Measurements from ENCODE around the gene RORB. TPM values are rescaled to one million over a fixed set of nuclear protein-coding genes. Genes with fewer than 3 reads are reported as not detected.

RORB gene
- total RNA-seq, 1 donor from 2014 or later = under 0.01 TPM

- Histone ChIP-seq H3K36me3 (ENCODE audit: control insufficient read depth, insufficient read depth, low read length) (no peaks in the 10 kb centered on the region), H3K27me3 (ENCODE audit: control insufficient read depth, insufficient read depth, low read length) (no peaks in the 10 kb centered on the region), H3K4me3 (ENCODE audit: low read depth, low read length) (no peak overlapping the region)
- FAIRE-seq (no peak), DNase-seq (ENCODE audit: low read depth) (no peak)
- TF ChIP-seq CTCF (IDR thresholded peaks at IDR 0.05; ENCODE audit: insufficient read depth, low read length, severe bottlenecking) = no peak
Observed at GRCh38 chr9:74478606-74479005, 18.5 kb upstream of the RORB start.

- FAIRE-seq = no peak
- no peak for TF ChIP-seq CTCF (IDR thresholded peaks at IDR 0.05; ENCODE audit: insufficient read depth, low read length, severe bottlenecking)
- Histone ChIP-seq H3K27me3 (ENCODE audit: control insufficient read depth, insufficient read depth, low read length) (no peaks in the 10 kb centered on the region), H3K36me3 (ENCODE audit: control insufficient read depth, insufficient read depth, low read length) (no peaks in the 10 kb centered on the region), H3K4me3 (ENCODE audit: low read depth, low read length) (no peak overlapping the region)
- DNase-seq (ENCODE audit: low read depth) = no peak
Observed at GRCh38 chr9:74479711-74480110, 17.4 kb upstream of the RORB start.

GRCh38 chr9:74487395-74487794, 9.7 kb upstream of the RORB start:
- Histone ChIP-seq H3K36me3 (ENCODE audit: control insufficient read depth, insufficient read depth, low read length) (no peaks in the 10 kb centered on the region), H3K27me3 (ENCODE audit: control insufficient read depth, insufficient read depth, low read length) (no peaks in the 10 kb centered on the region), H3K4me3 (ENCODE audit: low read depth, low read length) (no peak overlapping the region)
- no peak for TF ChIP-seq CTCF (IDR thresholded peaks at IDR 0.05; ENCODE audit: insufficient read depth, low read length, severe bottlenecking)
- FAIRE-seq = no peak
- no peak for DNase-seq (ENCODE audit: low read depth)

- DNase-seq (ENCODE audit: low read depth) (no peak), FAIRE-seq (no peak)
- Histone ChIP-seq H3K36me3 (ENCODE audit: control insufficient read depth, insufficient read depth, low read length) (no peaks in the 10 kb centered on the region), H3K27me3 (ENCODE audit: control insufficient read depth, insufficient read depth, low read length) (peaks cover 5% of the 10 kb centered on the region), H3K4me3 (ENCODE audit: low read depth, low read length) (no peak overlapping the region)
- no peak for TF ChIP-seq CTCF (IDR thresholded peaks at IDR 0.05; ENCODE audit: insufficient read depth, low read length, severe bottlenecking)
Observed at GRCh38 chr9:74493512-74493911, 3.6 kb upstream of the RORB start.

GRCh38 chr9:74494490-74494889, 2.6 kb upstream of the RORB start:
- Histone ChIP-seq H3K36me3 (ENCODE audit: control insufficient read depth, insufficient read depth, low read length) (no peaks in the 10 kb centered on the region), H3K4me3 (ENCODE audit: low read depth, low read length) (no peak overlapping the region), H3K27me3 (ENCODE audit: control insufficient read depth, insufficient read depth, low read length) (peaks cover 12% of the 10 kb centered on the region)
- no peak for FAIRE-seq
- no peak for DNase-seq (ENCODE audit: low read depth)
- no peak for TF ChIP-seq CTCF (IDR thresholded peaks at IDR 0.05; ENCODE audit: insufficient read depth, low read length, severe bottlenecking)

- no peak for TF ChIP-seq CTCF (IDR thresholded peaks at IDR 0.05; ENCODE audit: insufficient read depth, low read length, severe bottlenecking)
- peaks cover 23% of the 10 kb centered on the region for H3K27me3 ChIP-seq (ENCODE audit: control insufficient read depth, insufficient read depth, low read length)
- H3K4me3 ChIP-seq (ENCODE audit: low read depth, low read length) = peak overlapping the region; percentile 58
- no peaks in the 10 kb centered on the region for H3K36me3 ChIP-seq (ENCODE audit: control insufficient read depth, insufficient read depth, low read length)
- FAIRE-seq (no peak), DNase-seq (ENCODE audit: low read depth) (no peak)
Observed at GRCh38 chr9:74496406-74496805, 729 bp upstream of the RORB start.

Data from bronchial epithelial cell (primary cell).